ENCODE data around the gene CCR3.

The CCR3 gene

GRCh38 chr3:46233194-46233593 lies 9.1 kb upstream of the CCR3 start:
- no peak overlapping the region for H3K4me3 ChIP-seq (ENCODE audit: low read depth, low read length)
- TF ChIP-seq, protein P1, sequence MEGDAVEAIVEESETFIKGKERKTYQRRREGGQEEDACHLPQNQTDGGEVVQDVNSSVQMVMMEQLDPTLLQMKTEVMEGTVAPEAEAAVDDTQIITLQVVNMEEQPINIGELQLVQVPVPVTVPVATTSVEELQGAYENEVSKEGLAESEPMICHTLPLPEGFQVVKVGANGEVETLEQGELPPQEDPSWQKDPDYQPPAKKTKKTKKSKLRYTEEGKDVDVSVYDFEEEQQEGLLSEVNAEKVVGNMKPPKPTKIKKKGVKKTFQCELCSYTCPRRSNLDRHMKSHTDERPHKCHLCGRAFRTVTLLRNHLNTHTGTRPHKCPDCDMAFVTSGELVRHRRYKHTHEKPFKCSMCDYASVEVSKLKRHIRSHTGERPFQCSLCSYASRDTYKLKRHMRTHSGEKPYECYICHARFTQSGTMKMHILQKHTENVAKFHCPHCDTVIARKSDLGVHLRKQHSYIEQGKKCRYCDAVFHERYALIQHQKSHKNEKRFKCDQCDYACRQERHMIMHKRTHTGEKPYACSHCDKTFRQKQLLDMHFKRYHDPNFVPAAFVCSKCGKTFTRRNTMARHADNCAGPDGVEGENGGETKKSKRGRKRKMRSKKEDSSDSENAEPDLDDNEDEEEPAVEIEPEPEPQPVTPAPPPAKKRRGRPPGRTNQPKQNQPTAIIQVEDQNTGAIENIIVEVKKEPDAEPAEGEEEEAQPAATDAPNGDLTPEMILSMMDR (IDR thresholded peaks at IDR 0.05; ENCODE audit: low read depth, low read length, missing control alignments): no peak
- in situ Hi-C loops (cut with HindIII; ENCODE audit: low sequenced_read_pairs): no loop called here
- no peak for DNase-seq (ENCODE audit: low read depth)

DNA sequence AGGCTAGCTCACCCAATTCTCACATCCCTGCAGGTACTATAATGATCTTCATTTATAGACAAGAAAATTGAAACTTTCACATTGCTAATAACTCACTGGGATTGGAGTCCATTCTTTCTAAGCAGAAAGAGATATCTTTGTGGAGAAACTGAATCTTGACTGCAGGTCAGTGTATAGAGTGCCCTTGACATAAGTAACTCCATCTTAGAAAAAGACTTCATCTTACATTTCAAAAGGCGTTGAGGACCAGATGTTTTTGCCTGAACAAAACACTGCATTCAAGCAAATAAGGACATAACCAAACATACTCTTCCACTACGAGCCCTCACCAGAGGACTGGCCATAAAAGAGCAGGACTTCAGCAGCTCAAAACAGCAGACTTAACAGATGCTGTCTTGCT lies 6.8 kb upstream of the CCR3 start:
- DNase-seq (ENCODE audit: low read depth): no peak
- no peak overlapping the region for H3K4me3 ChIP-seq (ENCODE audit: low read depth, low read length)
- in situ Hi-C loops (cut with HindIII; ENCODE audit: low sequenced_read_pairs): no loop called here
- TF ChIP-seq, protein P1 (IDR thresholded peaks at IDR 0.05; ENCODE audit: low read depth, low read length, missing control alignments): no peak

DNA sequence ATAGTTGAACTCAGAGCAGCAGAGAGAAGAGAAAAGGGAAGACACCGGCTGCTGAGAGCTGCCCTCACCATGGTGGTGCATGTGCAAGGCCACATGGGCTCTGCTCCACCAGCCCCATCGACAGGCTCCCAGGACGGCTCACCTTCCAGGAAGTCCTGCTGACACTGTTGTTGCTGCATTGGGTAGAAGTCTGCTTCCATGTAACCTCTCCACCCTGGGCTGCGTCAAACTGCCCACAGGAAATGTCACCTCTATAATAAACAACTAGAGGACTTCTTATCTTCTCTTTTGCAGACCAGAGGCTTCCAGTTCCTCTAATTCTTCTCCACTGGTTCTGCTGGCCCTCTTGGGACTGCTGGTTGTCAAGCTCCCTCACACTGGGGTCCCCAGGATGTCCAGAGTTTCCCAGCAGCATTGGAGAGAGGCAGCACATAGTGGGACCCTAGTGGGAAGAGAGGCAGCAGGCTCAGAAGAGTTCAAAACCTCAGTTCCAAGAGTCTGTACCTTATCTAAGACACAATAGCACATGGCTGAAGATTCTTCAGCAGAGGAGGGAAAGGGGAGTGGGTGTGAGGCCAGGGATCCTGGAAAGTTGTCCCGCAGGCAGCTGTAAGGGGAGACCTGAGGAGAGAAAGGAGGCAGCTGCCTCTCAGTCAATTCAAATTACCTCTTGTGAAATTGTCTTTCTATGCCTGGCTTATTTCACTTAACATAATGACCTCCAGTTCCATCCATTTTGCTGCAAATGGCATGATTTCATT lies 5.8 kb upstream of the CCR3 start:
- in situ Hi-C loops (cut with HindIII; ENCODE audit: low sequenced_read_pairs): no loop called here
- no peak overlapping the region for H3K4me3 ChIP-seq (ENCODE audit: low read depth, low read length)
- no peak for DNase-seq (ENCODE audit: low read depth)
- TF ChIP-seq, protein P1 (IDR thresholded peaks at IDR 0.05; ENCODE audit: low read depth, low read length, missing control alignments): no peak

GRCh38 chr3:46238386-46238785 lies 3.9 kb upstream of the CCR3 start:
- H3K4me3 ChIP-seq (ENCODE audit: low read depth, low read length): no peak overlapping the region
- TF ChIP-seq, protein P1 (IDR thresholded peaks at IDR 0.05; ENCODE audit: low read depth, low read length, missing control alignments): no peak
- no peak for DNase-seq (ENCODE audit: low read depth)
- in situ Hi-C loops (cut with HindIII; ENCODE audit: low sequenced_read_pairs): no loop called here

DNA sequence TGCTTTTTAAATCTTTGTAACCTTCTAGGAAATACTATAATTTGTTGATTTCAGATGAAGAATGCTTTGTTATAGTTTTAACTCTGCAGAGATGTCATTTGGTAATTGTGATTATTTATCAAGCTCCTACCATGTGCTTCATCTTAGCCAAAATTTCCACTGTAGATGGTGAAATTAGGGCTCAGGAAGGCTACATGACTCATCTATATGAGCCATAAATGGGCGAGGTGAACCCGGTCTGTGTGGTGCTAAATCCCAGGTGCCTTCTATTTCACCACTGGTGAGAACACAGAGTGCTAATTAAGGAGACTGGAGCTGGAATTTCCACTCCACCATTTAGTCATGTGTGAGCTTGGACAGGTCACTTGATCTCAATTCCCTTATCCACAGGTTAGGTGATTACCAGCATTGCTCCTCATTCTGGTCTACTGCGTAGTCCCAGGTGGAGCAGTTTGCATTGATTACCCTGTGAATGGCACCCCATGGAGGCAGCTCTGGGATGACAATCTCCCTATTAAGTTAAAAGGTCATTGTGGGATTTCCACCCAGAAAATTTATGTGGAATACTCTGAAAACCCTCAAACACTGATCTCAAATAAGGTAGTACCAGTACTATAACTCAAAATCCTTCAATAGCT lies 2.8 kb upstream of the CCR3 start:
- TF ChIP-seq, protein P1 (IDR thresholded peaks at IDR 0.05; ENCODE audit: low read depth, low read length, missing control alignments): no peak
- no peak overlapping the region for H3K4me3 ChIP-seq (ENCODE audit: low read depth, low read length)
- in situ Hi-C loops (cut with HindIII; ENCODE audit: low sequenced_read_pairs): no loop called here
- DNase-seq (ENCODE audit: low read depth): no peak

GRCh38 chr3:46239952-46240351 lies 2.3 kb upstream of the CCR3 start:
- no peak for DNase-seq (ENCODE audit: low read depth)

More at GRCh38 chr3:46239952-46240351, 2.3 kb upstream of the CCR3 start:
- in situ Hi-C loops (cut with HindIII; ENCODE audit: low sequenced_read_pairs): no loop called here
- no peak overlapping the region for H3K4me3 ChIP-seq (ENCODE audit: low read depth, low read length)
- TF ChIP-seq, protein P1 (IDR thresholded peaks at IDR 0.05; ENCODE audit: low read depth, low read length, missing control alignments): no peak

Data from astrocyte of the cerebellum (primary cell).